HepG2 (cell line): ENCODE data around the gene CACNG5. TPM values are rescaled to one million over a fixed set of nuclear protein-coding genes. Genes with fewer than 3 reads are reported as not detected.

Experiments used
- ATAC-seq: fragments of 200-7000 bp; cut with Tn5 transposase; 3 replicates; pipeline ENCODE4 v1.9.1; 2020; ENCODE audit warnings: mild to moderate bottlenecking, moderate library complexity
- BruUV-seq: library from RNA; stranded (reverse); fragments of 400-500 nt; replicated peaks from 2 replicates; lab custom pipeline; 2021; lab: Mats Ljungman, UMichigan
- CTCF ChIA-PET: fragments of 300-600 bp; formaldehyde crosslinking; extraction: SDS; loops from one replicate; lab custom pipeline; 2021; ENCODE audit warnings: low total read pairs, inconsistent platforms, low intra/inter-chr PET ratio; lab: Yijun Ruan, JAX
- POLR2A ChIA-PET: fragments of 350-600 bp; sonication (Branson Sonifier 250); formaldehyde crosslinking; loops from one replicate; lab custom pipeline; 2020; ENCODE audit warnings: antibody characterized with exemption, inconsistent platforms; lab: Yijun Ruan, JAX
- DNase-seq: peaks from one replicate; pipeline ENCODE4 v3.0.0-alpha.2; 2015; ENCODE audit warnings: low spot score
- FAIRE-seq: peaks from 3 replicates; lab custom pipeline; 2011; peaks lifted over from hg19 to GRCh38; lab: Jason Lieb, UNC
- H2AFZ ChIP-seq: one replicate; pipeline ENCODE4 v1.6.1; 2011; ENCODE audit warnings: low read length, inconsistent platforms
- H3K27ac ChIP-seq: fragments of 300-600 bp; 3 replicates; pipeline ENCODE4 v1.8.0; 2011; ENCODE audit warnings: mixed run types, mild to moderate bottlenecking, mixed read lengths, low read length, inconsistent platforms; ENCODE audit not compliant: insufficient read depth; ENCODE audit errors: extremely low read length
- H3K27me3 ChIP-seq, 2 experiments: fragments of 200-600 bp in 1 of 2; 2 replicates in 1 of 2; 3 replicates in 1 of 2; pipeline versions ENCODE4 v1.6.0 to v1.8.0; 2011; ENCODE audit warnings: low read length in 2 of 2, mild to moderate bottlenecking in 2 of 2, moderate library complexity in 2 of 2, inconsistent platforms in 1 of 2; ENCODE audit not compliant: insufficient read depth in 2 of 2, control insufficient read depth in 1 of 2
- H3K36me3 ChIP-seq, 2 experiments: fragments of 200-600 bp in 1 of 2; replicated peaks in 1 of 2; 2 replicates in 1 of 2; 3 replicates in 1 of 2; pipeline versions ENCODE4 v1.5.1 to v1.8.0; 2011; ENCODE audit warnings: low read length in 2 of 2, inconsistent platforms in 1 of 2; ENCODE audit not compliant: insufficient read depth in 2 of 2, control insufficient read depth in 1 of 2
- H3K4me1 ChIP-seq: 2 replicates; pipeline ENCODE4 v1.5.1; 2012; ENCODE audit warnings: low read length, inconsistent platforms; ENCODE audit not compliant: insufficient read depth
- H3K4me2 ChIP-seq: 2 replicates; pipeline ENCODE4 v1.6.0; 2011; ENCODE audit warnings: low read depth, low read length, inconsistent platforms
- H3K4me3 ChIP-seq, 3 experiments: fragments of 200-600 bp in 1 of 3; sonication (generic), shearing (Covaris generic) in 1 of 3; replicated peaks in 1 of 3; 2 replicates each; pipeline ENCODE4 v1.5.1; 2011 to 2016; ENCODE audit warnings: low read length in 3 of 3, inconsistent platforms in 2 of 3, low read depth in 2 of 3, mild to moderate bottlenecking in 2 of 3, control low read depth in 1 of 3, mixed read lengths in 1 of 3; ENCODE audit not compliant: insufficient read depth in 1 of 3
- H3K79me2 ChIP-seq: one replicate; pipeline ENCODE4 v1.6.1; 2011; ENCODE audit warnings: low read length, inconsistent platforms; ENCODE audit not compliant: insufficient read depth
- H3K9ac ChIP-seq: 2 replicates; pipeline ENCODE4 v1.6.0; 2011; ENCODE audit warnings: mild to moderate bottlenecking, low read depth, low read length, inconsistent platforms; ENCODE audit not compliant: insufficient read depth
- H3K9me3 ChIP-seq: 2 replicates; pipeline ENCODE4 v1.5.1; 2012; ENCODE audit warnings: mild to moderate bottlenecking, low read length
- H4K20me1 ChIP-seq: 2 replicates; pipeline ENCODE4 v1.6.0; 2011; ENCODE audit warnings: inconsistent platforms, mild to moderate bottlenecking, low read length, moderate library complexity; ENCODE audit not compliant: insufficient read depth
- BHLHE40 ChIP-seq: IDR thresholded peaks from 2 replicates; pipeline ENCODE4 v1.6.1; 2011; ENCODE audit warnings: low read length, improper control_type of control experiment
- CAMTA2 ChIP-seq: sonication (generic); formaldehyde crosslinking; IDR thresholded peaks from 2 replicates; pipeline ENCODE4 v1.4.0; 2020; ENCODE audit warnings: mild to moderate bottlenecking, missing genetic modification reagents, borderline replicate concordance
- EEA1 ChIP-seq: sonication (generic); formaldehyde crosslinking; IDR thresholded peaks from 2 replicates; pipeline ENCODE4 v1.5.1; 2020; ENCODE audit warnings: mild to moderate bottlenecking, missing genetic modification reagents, borderline replicate concordance
- GFI1 ChIP-seq: sonication (generic); formaldehyde crosslinking; IDR thresholded peaks from 2 replicates; pipeline ENCODE4 v1.5.0; 2020; ENCODE audit warnings: missing genetic modification reagents, mild to moderate bottlenecking, borderline replicate concordance
- RAD21 ChIP-seq: fragments of 450-650 bp; formaldehyde crosslinking; IDR thresholded peaks from 2 replicates; pipeline ENCODE4 v1.5.0; 2020; ENCODE audit warnings: mild to moderate bottlenecking
- SRY ChIP-seq: sonication (generic); formaldehyde crosslinking; IDR thresholded peaks from 2 replicates; pipeline ENCODE4 v1.8.0; 2022; ENCODE audit warnings: mild to moderate bottlenecking, missing genetic modification reagents
- SYNCRIP ChIP-seq: fragments of 200-400 bp; formaldehyde crosslinking; IDR thresholded peaks from 2 replicates; pipeline ENCODE4 v1.6.1; 2018; ENCODE audit warnings: mild to moderate bottlenecking, low read depth, low read length; ENCODE audit not compliant: insufficient read depth
- TGIF2 ChIP-seq: IDR thresholded peaks from 2 replicates; pipeline ENCODE4 v1.6.1; 2016; ENCODE audit warnings: control low read depth, missing compliant biosample characterization
- TOPORS ChIP-seq: sonication (generic); formaldehyde crosslinking; IDR thresholded peaks from 2 replicates; pipeline ENCODE4 v1.8.0; 2023; ENCODE audit warnings: mild to moderate bottlenecking, missing genetic modification reagents
- ZBTB7B ChIP-seq: sonication (generic); formaldehyde crosslinking; IDR thresholded peaks from 2 replicates; pipeline ENCODE4 v1.4.0; 2020; ENCODE audit warnings: missing genetic modification reagents
- ZNF180 ChIP-seq: sonication (generic); formaldehyde crosslinking; IDR thresholded peaks from 2 replicates; pipeline ENCODE4 v1.4.0; 2020; ENCODE audit warnings: low read depth, missing genetic modification reagents, borderline replicate concordance
- ZNF441 ChIP-seq: sonication (generic); formaldehyde crosslinking; IDR thresholded peaks from 2 replicates; pipeline ENCODE4 v1.7.0; 2021; ENCODE audit warnings: missing genetic modification reagents, borderline replicate concordance
- ZNF773 ChIP-seq: sonication (generic); formaldehyde crosslinking; IDR thresholded peaks from 2 replicates; pipeline ENCODE4 v1.4.0; 2020; ENCODE audit warnings: missing genetic modification reagents, borderline replicate concordance
- WGBS: methylation state at CpG from one replicate; pipeline ENCODE4 v1.1.6; 2017; ENCODE audit warnings: low lambda C conversion rate; 5-methylcytosine and 5-hydroxymethylcytosine counted together
- in situ Hi-C: cut with HindIII; loops from 2 replicates; pipeline ENCODE4 v1.10.0; 2017; ENCODE audit warnings: low pct_unique_long_range_greater_than_20kb; ENCODE audit not compliant: extremely low pct_ligation_motif_present
- intact Hi-C: fragments of 100-400 bp; cut with micrococcal nuclease; formaldehyde crosslinking; loops from one replicate; pipeline ENCODE4 v1.10.0; 2022; ENCODE audit not compliant: unreplicated experiment
- polyA plus RNA-seq, 8 experiments: library from polyadenylated mRNA; depleted of rRNA in 3 of 8; stranded (reverse) in 7 of 8; unstranded in 1 of 8; fragments of >200 nt; fragmentation: Illumina TruSeq in 4 of 8; extraction: Trizol in 4 of 8; gene quantifications; 2 replicates each; pipeline versions ENCODE4 v1.2.1 to v1.2.3, GENCODE V29; 2011 to 2016; ENCODE audit warnings: low read depth in 4 of 8, missing spikeins in 1 of 8, mixed read lengths in 1 of 8; ENCODE audit not compliant: insufficient read depth in 1 of 8
- total RNA-seq, 5 experiments: library from RNA; depleted of rRNA; stranded (reverse); fragments of >200 nt; fragmentation: Illumina TruSeq; extraction: Trizol; gene quantifications; 2 replicates each; pipeline ENCODE4 v1.2.3, GENCODE V29; 2016; ENCODE audit warnings: low read depth in 1 of 5
- TF ChIP-seq, protein P1 (sequence below): sonication (generic); formaldehyde crosslinking; IDR thresholded peaks from 2 replicates; pipeline ENCODE4 v1.5.0; 2020; ENCODE audit warnings: mild to moderate bottlenecking, low read depth, missing genetic modification reagents, borderline replicate concordance
- TF ChIP-seq, protein P2 (sequence below): sonication (generic); formaldehyde crosslinking; IDR thresholded peaks from 2 replicates; pipeline ENCODE4 v1.4.0; 2020; ENCODE audit warnings: mild to moderate bottlenecking, missing genetic modification reagents
- TF ChIP-seq, protein P3 (sequence below): sonication (generic); formaldehyde crosslinking; IDR thresholded peaks from 2 replicates; pipeline ENCODE4 v1.4.0; 2020; ENCODE audit warnings: mild to moderate bottlenecking, missing genetic modification reagents

CACNG5 gene
- total and polyA plus RNA-seq, 2 of the 13 experiments (the other 11 are each of a cell fraction or from before 2014, with no cell fraction given): not detected

DNA sequence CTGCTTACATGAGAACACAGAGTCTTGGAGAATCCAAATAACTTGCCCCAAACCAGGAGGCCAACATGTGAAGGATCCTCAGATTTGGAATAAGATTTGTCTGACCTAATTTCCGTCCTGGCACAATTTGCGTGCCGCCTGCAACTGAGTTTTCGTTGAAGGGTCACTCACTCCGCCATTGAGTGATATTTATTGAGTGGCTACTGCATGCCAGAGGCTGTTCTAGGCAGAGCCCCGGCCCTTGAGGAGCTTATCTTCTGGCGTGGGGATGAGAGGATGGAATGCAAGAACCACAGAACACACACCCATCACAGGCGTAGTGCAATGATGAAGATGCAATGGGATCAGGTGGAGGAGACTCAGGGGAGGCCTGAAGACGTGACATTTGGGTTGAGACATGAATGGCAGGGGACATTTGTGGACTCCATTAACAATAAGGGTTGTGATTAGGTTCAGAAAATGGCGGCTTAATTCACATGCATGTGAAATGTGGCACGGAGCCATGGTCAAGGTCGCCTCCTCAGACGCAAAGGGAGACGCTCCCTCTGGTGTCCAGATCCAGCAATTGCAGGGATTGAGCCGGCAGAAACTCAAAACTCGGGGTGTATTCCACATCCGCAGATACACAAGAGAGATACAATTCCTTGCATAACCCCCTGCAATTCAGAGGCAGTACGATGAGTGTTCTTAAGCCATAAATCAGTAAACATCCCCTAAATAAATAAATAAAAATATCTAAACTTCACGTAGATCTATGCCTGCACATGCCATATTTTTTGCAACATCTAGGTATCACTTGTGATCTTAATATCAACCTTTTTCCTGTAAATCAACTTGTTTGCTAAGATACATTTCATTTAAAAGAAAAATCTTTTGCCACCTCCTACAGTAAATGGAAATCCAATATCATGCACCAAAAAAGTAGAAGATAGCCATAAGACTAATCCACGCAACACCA, 71.7 kb downstream of the CACNG5 start:
- H3K9ac ChIP-seq: no peak overlapping the region
- no peaks in the 10 kb centered on the region for H3K9me3 ChIP-seq
- H3K27me3 ChIP-seq: peaks cover 3 to 35% of the 10 kb centered on the region in 2 experiments; a peak in 4 of 5 replicates
- intact Hi-C loops: loop anchor here (1.0 to 5.0 kb wide), 3 partner anchors 178 to 704 kb away; no protein-coding TSS in a partner anchor
- CTCF ChIA-PET: interaction anchor here (1.2 to 3.3 kb wide), 5 partner anchors 51 to 706 kb away, joined by 3 to 36 read pairs (median 6); no protein-coding TSS in a partner anchor
- POLR2A ChIA-PET: no interaction called here
- no peaks in the 10 kb centered on the region for H3K36me3 ChIP-seq
- no peaks in the 10 kb centered on the region for H3K79me2 ChIP-seq
- no peak overlapping the region for H3K27ac ChIP-seq
- no peaks in the 10 kb centered on the region for H4K20me1 ChIP-seq
- no peak overlapping the region for H2AFZ ChIP-seq
- H3K4me3 ChIP-seq: no peak overlapping the region
- FAIRE-seq: peak; percentile 95
- peak; percentile 45 for ATAC-seq
- WGBS: 38% methylated on average over 20 of the region's 20 CpGs
- in situ Hi-C loops: loop anchor here (5.0 to 10.0 kb wide), 2 partner anchors 189 to 712 kb away; partner anchors contain the start of gene CEP112
- DNase-seq: peak; percentile 74
- BruUV-seq: no TSS peak
- H3K4me2 ChIP-seq: no peak overlapping the region; the same call in 1 of the 2 replicates
- peaks cover 12% of the 10 kb centered on the region for H3K4me1 ChIP-seq
- TF ChIP-seq CAMTA2 (CRISPR knock-in tag) (no peak), GFI1 (no peak), TGIF2 (CRISPR knock-in tag) (no peak), TOPORS (no peak), SRY (CRISPR knock-in tag) (no peak), RAD21 (CRISPR knock-in tag) (peak; percentile 86), ZNF180 (CRISPR knock-in tag) (no peak), EEA1 (CRISPR knock-in tag) (no peak), ZNF441 (CRISPR knock-in tag) (no peak), ZNF773 (CRISPR knock-in tag) (no peak), ZBTB7B (CRISPR knock-in tag) (no peak), BHLHE40 (peak; percentile 26; the same call in 1 of the 2 replicates), SYNCRIP (no peak)
- TF ChIP-seq, protein P1, sequence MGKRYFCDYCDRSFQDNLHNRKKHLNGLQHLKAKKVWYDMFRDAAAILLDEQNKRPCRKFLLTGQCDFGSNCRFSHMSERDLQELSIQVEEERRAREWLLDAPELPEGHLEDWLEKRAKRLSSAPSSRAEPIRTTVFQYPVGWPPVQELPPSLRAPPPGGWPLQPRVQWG (CRISPR knock-in tag): no peak
- TF ChIP-seq, protein P2, sequence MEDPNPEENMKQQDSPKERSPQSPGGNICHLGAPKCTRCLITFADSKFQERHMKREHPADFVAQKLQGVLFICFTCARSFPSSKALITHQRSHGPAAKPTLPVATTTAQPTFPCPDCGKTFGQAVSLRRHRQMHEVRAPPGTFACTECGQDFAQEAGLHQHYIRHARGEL (CRISPR knock-in tag): no peak
- TF ChIP-seq, protein P3, sequence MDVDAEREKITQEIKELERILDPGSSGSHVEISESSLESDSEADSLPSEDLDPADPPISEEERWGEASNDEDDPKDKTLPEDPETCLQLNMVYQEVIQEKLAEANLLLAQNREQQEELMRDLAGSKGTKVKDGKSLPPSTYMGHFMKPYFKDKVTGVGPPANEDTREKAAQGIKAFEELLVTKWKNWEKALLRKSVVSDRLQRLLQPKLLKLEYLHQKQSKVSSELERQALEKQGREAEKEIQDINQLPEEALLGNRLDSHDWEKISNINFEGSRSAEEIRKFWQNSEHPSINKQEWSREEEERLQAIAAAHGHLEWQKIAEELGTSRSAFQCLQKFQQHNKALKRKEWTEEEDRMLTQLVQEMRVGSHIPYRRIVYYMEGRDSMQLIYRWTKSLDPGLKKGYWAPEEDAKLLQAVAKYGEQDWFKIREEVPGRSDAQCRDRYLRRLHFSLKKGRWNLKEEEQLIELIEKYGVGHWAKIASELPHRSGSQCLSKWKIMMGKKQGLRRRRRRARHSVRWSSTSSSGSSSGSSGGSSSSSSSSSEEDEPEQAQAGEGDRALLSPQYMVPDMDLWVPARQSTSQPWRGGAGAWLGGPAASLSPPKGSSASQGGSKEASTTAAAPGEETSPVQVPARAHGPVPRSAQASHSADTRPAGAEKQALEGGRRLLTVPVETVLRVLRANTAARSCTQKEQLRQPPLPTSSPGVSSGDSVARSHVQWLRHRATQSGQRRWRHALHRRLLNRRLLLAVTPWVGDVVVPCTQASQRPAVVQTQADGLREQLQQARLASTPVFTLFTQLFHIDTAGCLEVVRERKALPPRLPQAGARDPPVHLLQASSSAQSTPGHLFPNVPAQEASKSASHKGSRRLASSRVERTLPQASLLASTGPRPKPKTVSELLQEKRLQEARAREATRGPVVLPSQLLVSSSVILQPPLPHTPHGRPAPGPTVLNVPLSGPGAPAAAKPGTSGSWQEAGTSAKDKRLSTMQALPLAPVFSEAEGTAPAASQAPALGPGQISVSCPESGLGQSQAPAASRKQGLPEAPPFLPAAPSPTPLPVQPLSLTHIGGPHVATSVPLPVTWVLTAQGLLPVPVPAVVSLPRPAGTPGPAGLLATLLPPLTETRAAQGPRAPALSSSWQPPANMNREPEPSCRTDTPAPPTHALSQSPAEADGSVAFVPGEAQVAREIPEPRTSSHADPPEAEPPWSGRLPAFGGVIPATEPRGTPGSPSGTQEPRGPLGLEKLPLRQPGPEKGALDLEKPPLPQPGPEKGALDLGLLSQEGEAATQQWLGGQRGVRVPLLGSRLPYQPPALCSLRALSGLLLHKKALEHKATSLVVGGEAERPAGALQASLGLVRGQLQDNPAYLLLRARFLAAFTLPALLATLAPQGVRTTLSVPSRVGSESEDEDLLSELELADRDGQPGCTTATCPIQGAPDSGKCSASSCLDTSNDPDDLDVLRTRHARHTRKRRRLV (CRISPR knock-in tag): no peak
